Stimulated activated effector memory CD8-positive, alpha-beta T cell treated with anti-CD3 and anti-CD28 coated beads, Interleukin-12 subunit alpha, Interleukin-12 subunit beta, amount 100 ng/mL, for 72 hours (primary cell): ENCODE results near the gene RASL10B.
"Not testable (repeated sequence)": the region's sequence is repeated elsewhere in the genome, so short reads cannot be mapped to it uniquely, and the experiment has no call there.

ENCODE experiments used
- ATAC-seq: fragments of 150-1000 bp; cut with Tn5 transposase; 2 replicates; pipeline ENCODE4 v1.10.0; 2021
- DNase-seq, 2 donors: peaks; one replicate each; pipeline ENCODE4 v3.0.0; 2021 to 2022; ENCODE audit warnings: low spot score in 2 of 2
- H3K27ac Mint-ChIP-seq: one replicate; pipeline ENCODE4 v1.8.0; 2022; ENCODE audit warnings: mild to moderate bottlenecking, mixed read lengths
- H3K36me3 Mint-ChIP-seq: one replicate; pipeline ENCODE4 v1.8.0; 2022; ENCODE audit warnings: mild to moderate bottlenecking, mixed read lengths
- H3K4me1 Mint-ChIP-seq: one replicate; pipeline ENCODE4 v1.8.0; 2022; ENCODE audit warnings: mixed read lengths
- H3K4me3 Mint-ChIP-seq: one replicate; pipeline ENCODE4 v1.8.0; 2022; ENCODE audit warnings: mild to moderate bottlenecking, mixed read lengths
- H3K9me3 Mint-ChIP-seq: one replicate; pipeline ENCODE4 v1.8.0; 2022; ENCODE audit warnings: mixed read lengths

Gene RASL10B

GRCh38 chr17:35731239-35731916, at the start of gene RASL10B:
RASL10B (plus strand) TSS chr17:35731639; CDS start chr17:35735185, 3,546 bp downstream.
- ATAC-seq (peak; percentile 65), DNase-seq (no peak)
- Mint-ChIP-seq H3K4me1 (peaks cover 23% of the 10 kb centered on the region), H3K9me3 (no peaks in the 10 kb centered on the region), H3K36me3 (peaks cover 11% of the 10 kb centered on the region), H3K27ac (peak within 1 kb of the TSS; percentile 81), H3K4me3 (peak within 1 kb of the TSS; percentile 62)

- H3K4me1 Mint-ChIP-seq = peaks cover 10% of the 10 kb centered on the region
- H3K27ac Mint-ChIP-seq = no peak overlapping the region
- ATAC-seq (no peak), DNase-seq (no peak)
- H3K4me3 Mint-ChIP-seq = no peak overlapping the region
- no peaks in the 10 kb centered on the region for H3K9me3 Mint-ChIP-seq
- peaks cover 100% of the 10 kb centered on the region for H3K36me3 Mint-ChIP-seq
Observed at GRCh38 chr17:35683591-35683990, 47.8 kb upstream of the RASL10B start.

DNA sequence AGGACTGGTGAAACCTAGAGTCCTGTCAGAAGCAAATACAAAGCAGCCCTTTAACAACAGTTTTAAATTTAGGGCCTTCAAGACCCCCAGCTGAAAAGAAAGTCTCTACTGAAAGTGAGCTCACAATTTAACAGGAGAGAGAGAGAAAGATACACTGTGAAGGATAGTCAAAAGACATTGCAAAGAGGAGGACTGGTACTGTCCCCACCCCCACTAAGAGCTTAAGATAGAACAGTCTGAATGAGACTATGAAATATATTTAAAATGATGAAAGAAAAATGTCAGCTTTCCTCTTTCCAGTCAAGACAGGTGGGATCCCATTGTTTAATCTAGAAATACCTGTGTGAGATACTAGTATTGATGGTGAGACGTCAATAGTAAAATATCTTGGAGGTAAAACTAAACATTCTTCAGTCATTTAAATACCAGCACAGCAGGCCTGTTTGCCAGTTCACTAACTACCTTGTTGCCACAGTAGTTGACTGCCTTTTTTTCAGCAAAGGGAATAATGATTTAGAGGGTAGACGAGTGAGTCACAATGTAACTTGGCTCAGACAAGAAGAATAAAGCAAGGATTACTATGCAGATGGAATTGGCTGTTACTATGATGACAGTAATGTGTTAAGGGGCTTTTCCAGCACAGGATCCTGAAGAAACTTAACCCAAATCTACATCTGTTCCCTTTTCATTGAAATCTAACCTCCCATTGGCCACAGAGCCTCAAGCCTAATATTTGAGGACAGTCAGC, 47.2 kb upstream of the RASL10B start:
- H3K36me3 Mint-ChIP-seq = peaks cover 100% of the 10 kb centered on the region
- ATAC-seq (no peak), DNase-seq (no peak)
- no peaks in the 10 kb centered on the region for H3K9me3 Mint-ChIP-seq
- H3K4me3 Mint-ChIP-seq = no peak overlapping the region
- no peak overlapping the region for H3K27ac Mint-ChIP-seq
- H3K4me1 Mint-ChIP-seq = peaks cover 4% of the 10 kb centered on the region

- DNase-seq = no peak
- Mint-ChIP-seq H3K9me3 (no peaks in the 10 kb centered on the region), H3K4me3 (no peak overlapping the region), H3K27ac (no peak overlapping the region), H3K36me3 (peaks cover 94% of the 10 kb centered on the region), H3K4me1 (no peaks in the 10 kb centered on the region)
- ATAC-seq = no peak
Observed at GRCh38 chr17:35692512-35693210, 38.8 kb upstream of the RASL10B start.

DNA sequence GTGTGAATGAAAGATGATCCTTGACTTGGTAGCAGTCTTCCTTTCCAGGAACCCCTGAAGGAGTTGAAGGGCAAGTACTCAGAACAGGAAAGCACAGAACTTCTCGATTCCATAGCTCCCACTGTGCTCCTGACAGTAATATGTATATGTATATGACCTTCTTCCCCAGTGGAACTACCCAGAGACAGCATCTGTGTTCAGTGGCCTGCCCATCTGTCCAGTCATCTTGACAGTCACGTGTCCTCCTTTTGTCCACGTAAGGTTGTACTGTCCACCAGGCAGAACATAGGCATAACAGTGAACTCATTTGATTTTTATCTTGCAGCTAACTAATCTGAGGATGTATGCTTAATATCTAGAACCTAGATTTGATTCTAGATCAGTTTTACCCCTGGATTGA, 37.8 kb upstream of the RASL10B start:
- H3K4me3 Mint-ChIP-seq = no peak overlapping the region
- no peaks in the 10 kb centered on the region for H3K9me3 Mint-ChIP-seq
- DNase-seq = no peak
- H3K4me1 Mint-ChIP-seq = no peaks in the 10 kb centered on the region
- no peak for ATAC-seq
- H3K27ac Mint-ChIP-seq = no peak overlapping the region
- H3K36me3 Mint-ChIP-seq = peaks cover 90% of the 10 kb centered on the region

- ATAC-seq (no peak), DNase-seq (no peak)
- Mint-ChIP-seq H3K36me3 (peaks cover 79% of the 10 kb centered on the region), H3K4me1 (no peaks in the 10 kb centered on the region), H3K4me3 (no peak overlapping the region), H3K9me3 (no peaks in the 10 kb centered on the region), H3K27ac (no peak overlapping the region)
Observed at GRCh38 chr17:35694906-35695305, 36.5 kb upstream of the RASL10B start.

DNA sequence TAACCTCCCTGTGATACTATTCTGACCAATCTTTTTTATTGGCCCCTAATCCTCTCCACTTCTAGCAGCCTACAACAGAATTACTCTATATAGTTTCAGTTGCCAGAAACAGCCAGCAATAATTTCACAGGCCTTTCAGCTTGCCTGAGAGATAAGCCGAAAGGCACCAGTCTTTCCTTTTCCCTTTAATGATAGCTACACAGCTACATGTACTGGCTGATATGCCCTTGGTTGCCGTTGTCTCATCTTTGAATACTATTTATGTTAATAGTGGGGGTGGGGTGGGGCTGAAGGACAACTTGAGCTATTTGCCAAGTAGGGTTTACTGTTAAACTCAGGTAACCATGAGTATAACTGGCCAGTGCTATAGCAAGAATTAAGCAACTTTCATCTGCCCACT, 35.8 kb upstream of the RASL10B start:
- DNase-seq (no peak), ATAC-seq (no peak)
- Mint-ChIP-seq H3K36me3 (peaks cover 77% of the 10 kb centered on the region), H3K9me3 (no peaks in the 10 kb centered on the region), H3K4me1 (no peaks in the 10 kb centered on the region), H3K27ac (no peak overlapping the region), H3K4me3 (no peak overlapping the region)

GRCh38 chr17:35698800-35699199, 32.6 kb upstream of the RASL10B start:
- Mint-ChIP-seq H3K36me3 (peaks cover 66% of the 10 kb centered on the region), H3K4me3 (no peak overlapping the region), H3K9me3 (peaks cover 8% of the 10 kb centered on the region), H3K4me1 (peaks cover 9% of the 10 kb centered on the region), H3K27ac (no peak overlapping the region)
- ATAC-seq (no peak), DNase-seq (no peak)

GRCh38 chr17:35700150-35700549, 31.3 kb upstream of the RASL10B start:
- peaks cover 53% of the 10 kb centered on the region for H3K36me3 Mint-ChIP-seq
- H3K27ac Mint-ChIP-seq = no peak overlapping the region
- DNase-seq (no peak), ATAC-seq (no peak)
- peaks cover 20% of the 10 kb centered on the region for H3K4me1 Mint-ChIP-seq
- H3K9me3 Mint-ChIP-seq = peaks cover 8% of the 10 kb centered on the region
- H3K4me3 Mint-ChIP-seq = no peak overlapping the region

DNA sequence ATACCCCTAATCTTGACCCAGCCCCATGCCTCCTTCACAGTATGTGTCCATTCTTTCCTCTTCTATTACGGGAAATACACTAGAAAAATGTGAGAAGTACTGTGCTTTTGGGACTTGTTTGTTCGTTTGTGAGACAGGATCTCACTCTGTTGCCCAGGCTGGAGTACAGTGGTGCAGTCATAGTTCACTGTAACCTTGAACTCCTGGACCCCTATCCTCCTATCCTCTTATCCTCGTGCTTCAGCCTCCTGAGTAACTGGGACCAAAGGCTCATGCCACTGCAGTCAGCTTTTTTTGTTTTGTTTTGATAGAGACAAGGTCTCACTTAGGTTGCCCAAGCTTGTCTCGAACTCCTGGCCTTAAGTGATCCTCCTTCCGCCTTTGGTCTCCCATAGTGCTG, 29.9 kb upstream of the RASL10B start:
- Mint-ChIP-seq H3K4me3 (no peak overlapping the region), H3K36me3 (peaks cover 50% of the 10 kb centered on the region), H3K27ac (no peak overlapping the region), H3K4me1 (peaks cover 20% of the 10 kb centered on the region), H3K9me3 (peaks cover 8% of the 10 kb centered on the region)
- no peak for ATAC-seq
- no peak for DNase-seq

- not testable (repeated sequence) for DNase-seq, H3K9me3 Mint-ChIP-seq, H3K4me3 Mint-ChIP-seq, H3K27ac Mint-ChIP-seq, ATAC-seq
- Mint-ChIP-seq H3K4me1 (peaks cover 20% of the 10 kb centered on the region), H3K36me3 (peaks cover 43% of the 10 kb centered on the region)
Observed at GRCh38 chr17:35703308-35703707, 28.1 kb upstream of the RASL10B start.

- Mint-ChIP-seq H3K27ac (no peak overlapping the region), H3K4me1 (peaks cover 20% of the 10 kb centered on the region), H3K4me3 (no peak overlapping the region), H3K9me3 (peaks cover 8% of the 10 kb centered on the region), H3K36me3 (peaks cover 38% of the 10 kb centered on the region)
- no peak for ATAC-seq
- DNase-seq = no peak
Observed at GRCh38 chr17:35705230-35705629, 26.2 kb upstream of the RASL10B start.

DNA sequence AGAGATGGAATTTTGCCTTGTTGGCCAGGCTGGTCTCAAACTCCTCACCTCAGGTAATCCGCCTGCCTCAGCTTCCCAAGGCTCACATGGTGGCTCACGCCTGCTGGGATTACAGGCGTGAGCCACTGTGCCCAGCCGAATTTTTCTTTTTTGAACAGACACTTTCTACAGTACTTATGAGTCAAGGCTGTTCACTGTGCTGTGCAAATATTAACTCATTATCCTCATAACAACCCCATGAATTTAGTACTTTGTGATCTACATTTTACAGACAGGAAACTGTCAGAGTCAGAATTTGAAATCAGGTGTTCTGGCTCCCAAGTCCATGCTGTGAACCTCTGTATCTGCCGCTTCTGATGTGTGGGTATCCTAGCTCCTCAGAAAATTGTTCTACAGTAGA, 25.7 kb upstream of the RASL10B start:
- H3K4me3 Mint-ChIP-seq = no peak overlapping the region
- H3K36me3 Mint-ChIP-seq = peaks cover 36% of the 10 kb centered on the region
- no peak overlapping the region for H3K27ac Mint-ChIP-seq
- peaks cover 8% of the 10 kb centered on the region for H3K9me3 Mint-ChIP-seq
- peaks cover 20% of the 10 kb centered on the region for H3K4me1 Mint-ChIP-seq
- no peak for ATAC-seq
- DNase-seq = no peak

GRCh38 chr17:35708149-35708548, 23.3 kb upstream of the RASL10B start:
- Mint-ChIP-seq H3K9me3 (no peaks in the 10 kb centered on the region), H3K36me3 (peaks cover 20% of the 10 kb centered on the region), H3K27ac (no peak overlapping the region), H3K4me1 (peaks cover 11% of the 10 kb centered on the region), H3K4me3 (no peak overlapping the region)
- ATAC-seq = peak; percentile 61
- no peak for DNase-seq

- peaks cover 10% of the 10 kb centered on the region for H3K4me1 Mint-ChIP-seq
- peaks cover 20% of the 10 kb centered on the region for H3K36me3 Mint-ChIP-seq
- no peak overlapping the region for H3K27ac Mint-ChIP-seq
- no peak for DNase-seq
- H3K9me3 Mint-ChIP-seq = no peaks in the 10 kb centered on the region
- no peak overlapping the region for H3K4me3 Mint-ChIP-seq
- ATAC-seq = no peak
Observed at GRCh38 chr17:35708951-35709350, 22.5 kb upstream of the RASL10B start.

DNA sequence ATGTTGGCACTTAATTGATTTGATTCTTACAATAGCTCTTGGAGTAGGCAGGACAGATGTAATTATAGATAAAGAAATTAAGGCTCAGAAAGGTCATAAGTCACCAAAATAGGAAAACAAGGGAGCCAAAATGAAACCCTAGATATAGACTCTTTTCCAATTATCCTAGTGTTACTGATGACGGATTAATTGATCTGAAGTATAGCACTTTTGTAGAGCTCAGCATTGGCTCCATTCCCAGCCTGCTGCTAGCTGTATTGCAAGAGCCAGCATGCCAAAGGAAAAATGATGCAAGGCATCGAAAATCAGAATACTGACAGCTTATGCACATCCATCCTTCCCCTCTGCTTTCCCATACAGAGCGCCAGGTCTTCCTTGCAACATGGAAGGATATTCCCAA, 21.6 kb upstream of the RASL10B start:
- ATAC-seq (no peak), DNase-seq (no peak)
- Mint-ChIP-seq H3K4me3 (no peak overlapping the region), H3K4me1 (peaks cover 1% of the 10 kb centered on the region), H3K36me3 (peaks cover 20% of the 10 kb centered on the region), H3K9me3 (no peaks in the 10 kb centered on the region), H3K27ac (no peak overlapping the region)
